Right atrium auricular region (tissue), 2 donors: ENCODE measurements around the gene SLC24A5. TPM values are rescaled to one million over a fixed set of nuclear protein-coding genes. Genes with fewer than 3 reads are reported as not detected.

Source experiments
- DNase-seq: peaks from one replicate; pipeline ENCODE4 v3.0.0-alpha.2; 2019; ENCODE audit warnings: low spot score
- H3K27ac ChIP-seq, 2 donors: fragments of 200-600 bp; sonication (generic); 1 replicate in 1 of 2; 2 replicates in 1 of 2; pipeline ENCODE4 v1.5.1; 2016 to 2019
- H3K27me3 ChIP-seq, 2 donors: fragments of 200-600 bp; sonication (generic); one replicate each; pipeline versions ENCODE4 v1.5.1 to v1.6.0; 2017 to 2019
- H3K36me3 ChIP-seq: fragments of 200-600 bp; sonication (generic); one replicate; pipeline ENCODE4 v1.5.1; 2016
- H3K4me1 ChIP-seq, 2 donors: fragments of 200-600 bp; sonication (generic); one replicate each; pipeline versions ENCODE4 v1.5.1 to v1.6.0; 2017 to 2019
- H3K4me3 ChIP-seq, 2 donors: fragments of 200-600 bp; sonication (generic); 1 replicate in 1 of 2; 2 replicates in 1 of 2; pipeline ENCODE4 v1.5.1; 2017 to 2019; ENCODE audit warnings: mild to moderate bottlenecking in 1 of 2, moderate library complexity in 1 of 2
- H3K9me3 ChIP-seq, 2 donors: fragments of 200-600 bp; sonication (generic); one replicate each; pipeline ENCODE4 v1.5.1; 2019
- total RNA-seq, 2 donors: library from RNA; depleted of rRNA; stranded (reverse); fragments of >200 nt; gene quantifications; one replicate each; pipeline ENCODE4 v1.1.0, GENCODE V29; 2016
- TF ChIP-seq, protein P1 (sequence below), 2 donors: fragments of 200-600 bp; sonication (generic); IDR thresholded peaks; one replicate each; pipeline ENCODE4 v1.5.1; 2019; ENCODE audit warnings: antibody characterized with exemption in 2 of 2

Gene SLC24A5
- total RNA-seq: not detected

- Histone ChIP-seq H3K36me3 (no peaks in the 10 kb centered on the region), H3K27ac (no peak within 1 kb of the TSS), H3K27me3 (no peaks in the 10 kb centered on the region), H3K4me1 (no peaks in the 10 kb centered on the region), H3K9me3 (no peaks in the 10 kb centered on the region), H3K4me3 (no peak within 1 kb of the TSS)
- TF ChIP-seq, protein P1, sequence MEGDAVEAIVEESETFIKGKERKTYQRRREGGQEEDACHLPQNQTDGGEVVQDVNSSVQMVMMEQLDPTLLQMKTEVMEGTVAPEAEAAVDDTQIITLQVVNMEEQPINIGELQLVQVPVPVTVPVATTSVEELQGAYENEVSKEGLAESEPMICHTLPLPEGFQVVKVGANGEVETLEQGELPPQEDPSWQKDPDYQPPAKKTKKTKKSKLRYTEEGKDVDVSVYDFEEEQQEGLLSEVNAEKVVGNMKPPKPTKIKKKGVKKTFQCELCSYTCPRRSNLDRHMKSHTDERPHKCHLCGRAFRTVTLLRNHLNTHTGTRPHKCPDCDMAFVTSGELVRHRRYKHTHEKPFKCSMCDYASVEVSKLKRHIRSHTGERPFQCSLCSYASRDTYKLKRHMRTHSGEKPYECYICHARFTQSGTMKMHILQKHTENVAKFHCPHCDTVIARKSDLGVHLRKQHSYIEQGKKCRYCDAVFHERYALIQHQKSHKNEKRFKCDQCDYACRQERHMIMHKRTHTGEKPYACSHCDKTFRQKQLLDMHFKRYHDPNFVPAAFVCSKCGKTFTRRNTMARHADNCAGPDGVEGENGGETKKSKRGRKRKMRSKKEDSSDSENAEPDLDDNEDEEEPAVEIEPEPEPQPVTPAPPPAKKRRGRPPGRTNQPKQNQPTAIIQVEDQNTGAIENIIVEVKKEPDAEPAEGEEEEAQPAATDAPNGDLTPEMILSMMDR (IDR thresholded peaks at IDR 0.05): no peak
- no peak for DNase-seq
Measured at GRCh38 chr15:48120745-48121144, at the start of gene SLC24A5. Gene SLC24A5, plus strand, starts transcription at chr15:48120990. Its CDS starts 55 bp downstream, at chr15:48121045.

DNA sequence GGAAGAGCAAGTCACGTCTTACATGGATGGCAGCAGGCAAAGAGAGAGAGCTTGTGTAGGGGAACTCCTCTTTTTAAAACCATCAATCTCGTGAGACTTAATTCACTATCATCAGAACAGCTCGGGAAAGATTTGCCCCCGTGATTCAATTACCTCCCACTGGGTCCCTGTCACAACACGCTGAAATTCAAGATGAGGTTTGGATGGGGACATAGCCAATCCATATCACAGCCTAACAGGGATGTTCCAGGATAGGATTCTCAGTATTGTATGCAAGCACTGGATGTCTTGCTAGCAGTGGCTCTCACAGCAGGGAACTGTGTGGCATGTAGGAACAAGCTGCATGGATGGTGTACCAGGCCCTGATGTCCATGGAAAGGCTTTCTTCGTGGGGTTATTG lies 47.8 kb upstream of the SLC24A5 start:
- Histone ChIP-seq H3K9me3 (no peaks in the 10 kb centered on the region), H3K4me3 (no peak overlapping the region), H3K36me3 (no peaks in the 10 kb centered on the region), H3K27ac (no peak overlapping the region), H3K27me3 (no peaks in the 10 kb centered on the region), H3K4me1 (no peaks in the 10 kb centered on the region)
- no peak for DNase-seq
- TF ChIP-seq, protein P1 (IDR thresholded peaks at IDR 0.05): no peak

- no peaks in the 10 kb centered on the region for H3K9me3 ChIP-seq
- TF ChIP-seq, protein P1 (IDR thresholded peaks at IDR 0.05): no peak
- no peak overlapping the region for H3K27ac ChIP-seq
- DNase-seq: no peak
- no peaks in the 10 kb centered on the region for H3K27me3 ChIP-seq
- H3K36me3 ChIP-seq: no peaks in the 10 kb centered on the region
- H3K4me1 ChIP-seq: no peaks in the 10 kb centered on the region
- no peak overlapping the region for H3K4me3 ChIP-seq
Measured at GRCh38 chr15:48073881-48074280, 46.9 kb upstream of the SLC24A5 start.

- H3K27me3 ChIP-seq: no peaks in the 10 kb centered on the region
- H3K9me3 ChIP-seq: no peaks in the 10 kb centered on the region
- H3K36me3 ChIP-seq: no peaks in the 10 kb centered on the region
- TF ChIP-seq, protein P1 (IDR thresholded peaks at IDR 0.05): no peak
- no peak overlapping the region for H3K27ac ChIP-seq
- DNase-seq: no peak
- no peaks in the 10 kb centered on the region for H3K4me1 ChIP-seq
- H3K4me3 ChIP-seq: no peak overlapping the region
Measured at GRCh38 chr15:48076454-48076853, 44.3 kb upstream of the SLC24A5 start.

DNA sequence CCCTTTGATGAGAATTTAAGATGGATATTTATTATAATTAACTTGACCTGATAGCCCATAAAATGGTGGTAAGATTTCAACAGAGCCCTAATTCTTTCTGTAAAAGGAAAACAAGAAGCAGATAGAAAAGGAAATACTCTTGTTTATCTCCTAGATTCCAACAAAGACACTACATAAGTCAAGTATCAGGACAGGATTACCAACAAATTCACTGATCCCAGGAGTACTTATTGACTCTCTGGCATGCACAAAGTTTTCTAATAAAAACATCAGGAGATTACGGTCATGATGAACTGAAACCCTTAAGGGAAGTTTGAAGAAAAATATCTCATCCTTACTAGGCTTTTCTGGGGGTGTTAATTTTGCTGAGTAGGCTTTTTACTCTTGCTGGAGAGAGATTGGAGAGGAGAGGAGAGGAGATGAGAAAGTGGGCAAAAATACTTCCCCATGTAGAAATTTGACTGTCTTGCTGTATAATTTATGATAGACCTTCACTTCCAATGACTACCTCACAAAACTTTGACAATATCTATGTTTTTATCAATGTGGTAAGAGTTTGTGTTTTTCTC lies 43.1 kb upstream of the SLC24A5 start:
- DNase-seq: no peak
- H3K27ac ChIP-seq: no peak overlapping the region
- no peaks in the 10 kb centered on the region for H3K27me3 ChIP-seq
- TF ChIP-seq, protein P1 (IDR thresholded peaks at IDR 0.05): no peak
- H3K4me1 ChIP-seq: no peaks in the 10 kb centered on the region
- H3K36me3 ChIP-seq: no peaks in the 10 kb centered on the region
- no peaks in the 10 kb centered on the region for H3K9me3 ChIP-seq
- H3K4me3 ChIP-seq: no peak overlapping the region
